Nucleus accumbens (tissue), 56 donors: ENCODE measurements around the gene FBN3.

ENCODE experiments used
- DNase-seq, 56 donors: peaks; one replicate each; lab custom pipeline; 2025; lab: John Stamatoyannopoulos, UW

FBN3 gene

GRCh38 chr19:8069096-8069973 lies 80.1 kb downstream of the FBN3 start:
- peak in 21 of 56 donors; percentile 1 to 40 (median 14) for DNase-seq

- no peak for DNase-seq
These were observed 83.5 kb downstream of the FBN3 start for GRCh38 chr19:8065875-8066261.

GRCh38 chr19:8064911-8065874 lies 84.2 kb downstream of the FBN3 start:
- DNase-seq, result peak in 3 of 56 donors; percentile 1 to 23 (median 3)

- DNase-seq, result no peak
These were observed 91.7 kb downstream of the FBN3 start for GRCh38 chr19:8057545-8058270.

- DNase-seq, result no peak
These were observed 92.9 kb downstream of the FBN3 start for GRCh38 chr19:8056533-8056932.

DNA sequence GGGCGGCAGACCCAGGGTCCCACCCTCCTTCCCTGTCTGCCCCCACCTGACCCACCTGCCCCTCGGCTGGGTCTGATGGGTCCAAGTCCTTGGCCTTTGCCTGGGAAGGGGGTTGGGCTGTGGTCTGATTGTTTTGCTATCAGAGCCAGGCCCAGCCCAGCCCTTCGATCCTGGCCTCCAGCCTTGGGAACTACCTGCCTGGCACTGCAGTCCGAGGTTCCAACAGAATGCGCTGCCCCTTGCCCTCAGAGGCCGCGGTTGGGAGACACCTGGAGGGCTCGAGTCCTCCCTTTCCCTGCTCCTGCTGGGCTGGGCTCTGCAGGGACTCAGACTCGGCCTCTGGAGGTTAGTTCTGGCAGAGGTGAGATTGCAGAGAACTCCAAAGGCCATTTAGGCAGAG lies 95.2 kb downstream of the FBN3 start:
- DNase-seq, result no peak

DNA sequence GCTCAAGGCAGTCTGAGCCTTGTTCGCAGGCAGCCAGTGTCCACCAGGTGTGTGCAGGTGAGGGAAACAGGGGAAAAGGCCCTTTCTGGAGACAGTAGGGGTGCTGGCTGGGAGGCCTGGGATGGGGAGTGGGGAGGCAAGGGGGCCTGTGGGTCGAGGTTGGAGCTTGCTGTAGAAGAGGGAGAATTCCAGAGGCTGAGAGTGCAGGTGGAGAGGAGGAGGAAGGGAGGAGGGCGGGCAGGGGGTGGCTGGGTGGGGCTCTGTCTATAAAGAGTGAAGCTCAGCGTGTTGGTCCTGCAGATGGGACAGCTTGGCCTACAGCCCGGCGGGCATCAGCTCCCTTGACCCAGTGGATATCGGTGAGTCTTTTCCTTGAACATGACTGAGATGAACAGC lies 96.9 kb downstream of the FBN3 start, which contains the start of gene CCL25:
Gene CCL25 (plus strand): TSS at position 297 of the 396 bp plus-strand sequence. CDS start 290 bp downstream, outside the sequence.
- no peak for DNase-seq

DNA sequence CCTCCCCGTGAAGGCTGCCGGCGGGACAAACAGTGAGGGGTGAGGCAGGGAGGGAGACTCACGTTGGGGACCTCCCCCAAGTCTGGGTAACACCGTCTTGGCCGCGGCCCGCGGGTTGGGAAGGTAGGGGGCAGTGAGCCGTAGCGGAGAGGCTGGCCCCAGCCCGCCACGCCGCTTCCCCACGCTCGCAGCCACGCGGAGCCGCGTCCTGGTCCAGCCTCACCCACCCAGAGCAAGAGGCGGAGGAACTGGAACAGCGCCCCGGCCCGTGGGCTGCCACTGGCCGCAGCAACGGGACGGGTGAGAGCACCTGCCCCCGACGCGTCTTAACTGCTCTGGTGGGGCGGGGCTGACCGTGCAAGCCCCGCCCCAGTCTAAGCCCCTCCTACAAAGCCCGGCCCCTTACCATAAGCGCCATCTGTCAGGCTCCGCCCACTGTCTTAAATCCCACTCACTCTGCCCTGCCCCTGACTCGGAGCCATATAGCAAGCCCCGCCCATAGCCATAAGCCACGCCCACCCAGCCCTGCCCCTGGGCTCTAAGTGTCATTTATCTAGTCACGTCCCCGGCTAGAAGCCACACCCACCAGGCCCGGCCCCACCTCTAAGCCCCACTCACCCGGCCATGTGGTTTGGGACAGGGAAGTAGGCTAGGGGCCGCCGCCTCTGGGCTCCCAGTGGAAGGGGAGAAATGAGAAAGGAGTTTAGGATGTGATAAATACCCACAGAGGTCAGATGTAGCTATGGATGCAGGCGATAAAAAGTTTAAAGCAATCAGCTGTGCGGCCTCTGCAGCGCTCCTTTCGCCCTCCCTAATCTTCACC lies 98.9 kb downstream of the FBN3 start:
- peak in 50 of 56 donors; percentile 2 to 80 (median 40) for DNase-seq

- DNase-seq, result no peak
These were observed 102.7 kb downstream of the FBN3 start for GRCh38 chr19:8046569-8047165.

GRCh38 chr19:8045872-8046568 lies 103.4 kb downstream of the FBN3 start:
- no peak for DNase-seq

DNA sequence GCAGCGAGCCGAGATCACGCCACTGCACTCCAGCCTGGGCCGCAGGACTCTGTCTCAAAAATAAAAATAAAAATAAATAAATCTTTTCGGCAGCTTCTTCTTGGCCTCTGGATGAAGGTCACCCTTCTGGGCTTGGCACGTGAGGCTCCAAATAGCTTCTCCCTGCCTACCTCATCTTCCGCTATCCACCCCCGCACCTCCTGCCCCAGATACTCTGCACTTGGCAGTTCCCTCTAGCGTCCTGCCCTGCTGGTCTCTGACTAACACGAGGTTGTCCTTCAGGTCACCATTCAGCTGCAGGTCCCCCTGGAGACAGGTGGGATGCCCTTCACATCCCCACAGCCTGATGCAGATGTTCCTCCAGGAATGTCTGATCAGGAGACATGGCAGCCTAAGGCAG lies 105.4 kb downstream of the FBN3 start:
- no peak for DNase-seq

DNA sequence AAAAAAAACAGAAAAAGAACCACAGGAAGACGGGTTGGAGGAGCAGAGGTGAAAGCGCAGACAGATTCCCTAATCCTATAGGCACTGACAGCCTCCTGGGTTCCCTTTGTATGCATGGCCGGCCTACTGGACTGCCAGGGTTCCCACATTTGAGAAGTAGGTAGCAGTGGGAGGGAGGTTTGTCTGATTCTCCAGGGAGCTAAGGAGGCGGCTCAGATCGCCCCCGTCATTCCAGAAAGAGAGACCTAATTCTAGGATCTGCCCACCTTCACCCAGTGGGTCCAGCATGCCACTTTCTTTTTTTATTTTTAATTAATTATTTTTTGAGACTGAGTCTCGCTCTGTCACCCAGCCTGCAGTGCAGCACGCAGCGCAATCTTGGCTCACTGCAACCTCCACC lies 106.5 kb downstream of the FBN3 start:
- DNase-seq, result no peak

GRCh38 chr19:8041531-8041931 lies 107.9 kb downstream of the FBN3 start:
- no peak for DNase-seq

- no peak for DNase-seq
These were observed 110.2 kb downstream of the FBN3 start for GRCh38 chr19:8039231-8039630.

DNA sequence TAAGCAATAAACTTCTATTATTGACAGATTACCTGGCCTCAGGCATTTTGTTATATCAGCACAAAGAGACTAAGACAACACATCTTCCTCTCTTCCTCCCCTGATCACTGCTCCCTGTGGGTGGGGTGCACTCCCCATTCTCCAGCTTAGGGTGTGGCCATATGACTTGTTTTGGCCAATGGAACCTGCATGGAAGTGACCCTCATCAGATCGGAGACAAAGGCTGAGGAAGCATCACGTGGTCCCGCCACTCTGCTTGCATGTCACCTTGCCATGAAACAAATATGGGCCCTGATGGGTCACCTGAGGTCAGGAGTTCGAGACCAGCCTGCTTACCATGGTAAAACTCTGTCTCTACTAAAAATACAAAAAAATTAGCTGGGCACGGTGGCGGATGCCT lies 110.6 kb downstream of the FBN3 start:
- DNase-seq, result no peak

- no peak for DNase-seq
These were observed 112.8 kb downstream of the FBN3 start for GRCh38 chr19:8036434-8037099.

- DNase-seq, result no peak
These were observed 115.2 kb downstream of the FBN3 start for GRCh38 chr19:8034178-8034525.
